A673 (cell line): ENCODE results near the gene APBA3. TPM values are rescaled to one million over a fixed set of nuclear protein-coding genes. Genes with fewer than 3 reads are reported as not detected.

Source experiments
- BruUV-seq: library from RNA; stranded (reverse); fragments of 400-500 nt; replicated peaks from 2 replicates; lab custom pipeline; 2021; lab: Mats Ljungman, UMichigan
- CTCF ChIA-PET: fragments of 300-600 bp; sonication (Branson Sonifier 250); formaldehyde crosslinking; loops from one replicate; lab custom pipeline; 2022; ENCODE audit warnings: antibody characterized with exemption; lab: Charles Lee
- POLR2A ChIA-PET: fragments of 300-600 bp; sonication (Branson Sonifier 250); formaldehyde crosslinking; loops from one replicate; lab custom pipeline; 2022; ENCODE audit warnings: antibody characterized with exemption; ENCODE audit not compliant: low non-redundant PET; lab: Charles Lee
- DNase-seq: peaks from one replicate; pipeline ENCODE4 v3.0.0-alpha.2; 2015; ENCODE audit warnings: low spot score
- H3K27ac ChIP-seq: fragments of 200-600 bp; sonication (generic); 2 replicates; pipeline ENCODE4 v1.5.1; 2016; ENCODE audit warnings: mixed run types, low read depth, mild to moderate bottlenecking, mixed read lengths, antibody characterized with exemption, low read length; ENCODE audit not compliant: poor library complexity, severe bottlenecking
- H3K27me3 ChIP-seq: fragments of 200-600 bp; sonication (generic); replicated peaks from 2 replicates; pipeline ENCODE4 v1.6.1; 2017; ENCODE audit warnings: mixed run types, low read depth, mild to moderate bottlenecking, mixed read lengths, antibody characterized with exemption, low read length; ENCODE audit not compliant: insufficient read depth, poor library complexity
- H3K36me3 ChIP-seq: fragments of 200-600 bp; sonication (generic); 2 replicates; pipeline ENCODE4 v1.6.1; 2016; ENCODE audit warnings: mixed run types, mild to moderate bottlenecking, mixed read lengths, antibody characterized with exemption, low read length; ENCODE audit not compliant: insufficient read depth, poor library complexity, severe bottlenecking
- H3K4me1 ChIP-seq: fragments of 200-600 bp; sonication (generic); 2 replicates; pipeline ENCODE4 v1.6.1; 2017; ENCODE audit warnings: mixed run types, mild to moderate bottlenecking, mixed read lengths, antibody characterized with exemption, low read length; ENCODE audit not compliant: insufficient read depth, poor library complexity, severe bottlenecking
- H3K4me3 ChIP-seq: fragments of 200-600 bp; sonication (generic); 2 replicates; pipeline ENCODE4 v1.5.1; 2016; ENCODE audit warnings: low read depth, mixed run types, mild to moderate bottlenecking, mixed read lengths, low read length; ENCODE audit not compliant: poor library complexity, severe bottlenecking
- H3K9me3 ChIP-seq: fragments of 200-600 bp; sonication (generic); 2 replicates; pipeline ENCODE4 v1.6.1; 2016; ENCODE audit warnings: mixed run types, low read depth, mild to moderate bottlenecking, mixed read lengths, antibody characterized with exemption, low read length; ENCODE audit not compliant: poor library complexity, severe bottlenecking
- EZH2 ChIP-seq: fragments of 200-600 bp; sonication (generic); IDR thresholded peaks from 2 replicates; pipeline ENCODE4 v1.6.1; 2017; ENCODE audit warnings: borderline replicate concordance, low read depth, mild to moderate bottlenecking, mixed read lengths, antibody characterized with exemption, low read length; ENCODE audit not compliant: poor library complexity, severe bottlenecking
- intact Hi-C: fragments of 100-400 bp; cut with micrococcal nuclease; formaldehyde crosslinking; loops from one replicate; pipeline ENCODE4 v1.10.0; 2022; ENCODE audit not compliant: unreplicated experiment
- total RNA-seq: library from RNA; stranded (reverse); gene quantifications from 2 replicates; pipeline ENCODE4 v1.2.3, GENCODE V29; 2021
- TF ChIP-seq, protein P1 (sequence below): fragments of 300-800, 200-600 bp; sonication (generic); conservative IDR thresholded peaks from 2 replicates; pipeline ENCODE4 v1.5.1; 2017; ENCODE audit warnings: low read depth, mild to moderate bottlenecking, antibody characterized with exemption, low read length, moderate library complexity, mixed read lengths

Gene APBA3
- total RNA-seq, 1 experiment from 2014 or later: 30.0 TPM

DNA sequence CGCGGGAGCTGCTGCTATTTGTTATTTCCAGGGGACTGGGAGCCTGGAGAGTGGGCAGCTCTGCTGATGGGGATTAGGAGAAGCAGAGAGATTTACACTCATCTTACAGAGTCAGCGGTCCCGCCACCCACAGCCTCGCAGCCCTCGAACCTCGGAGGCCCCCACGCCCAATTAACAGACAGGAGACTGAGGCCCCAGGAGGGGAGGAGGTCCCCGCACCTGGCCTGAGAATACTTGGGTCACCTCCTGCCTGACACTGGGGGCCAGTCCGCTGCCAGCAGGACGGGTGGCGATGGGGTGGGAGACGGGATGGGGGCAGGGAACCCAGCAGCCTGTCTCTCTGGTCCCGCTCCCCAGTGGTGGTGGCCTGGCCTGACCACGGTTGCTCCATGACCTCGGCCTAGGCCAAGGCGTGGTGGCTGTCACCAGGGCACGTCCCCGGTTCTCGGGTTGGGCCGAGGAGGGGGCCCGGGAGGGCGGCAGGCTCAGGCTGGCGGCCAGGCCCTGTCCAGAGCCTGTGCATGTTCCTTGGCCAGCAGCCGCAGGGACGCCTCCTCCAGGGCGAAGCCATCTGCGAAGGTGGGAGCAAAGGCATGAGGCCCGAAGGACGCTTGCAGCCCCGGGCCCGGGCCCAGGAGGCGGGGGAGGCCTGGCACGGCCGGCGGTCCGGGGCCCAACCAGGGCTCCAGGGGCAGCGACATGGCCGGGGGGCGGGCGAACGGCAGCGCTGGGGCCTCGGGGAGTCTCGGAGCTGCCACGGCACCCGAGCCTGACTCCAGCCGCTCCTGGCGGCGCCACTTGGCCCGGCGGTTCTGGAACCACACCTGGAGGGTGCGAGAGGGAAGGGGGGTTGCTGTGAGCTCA is 8.9 kb upstream of the APBA3 start:
- Histone ChIP-seq H3K4me1 (no peaks in the 10 kb centered on the region), H3K9me3 (no peaks in the 10 kb centered on the region), H3K36me3 (no peaks in the 10 kb centered on the region), H3K27me3 (no peaks in the 10 kb centered on the region), H3K27ac (no peak overlapping the region), H3K4me3 (no peak overlapping the region)
- POLR2A ChIA-PET: no interaction called here
- TF ChIP-seq EZH2: no peak
- TF ChIP-seq, protein P1, sequence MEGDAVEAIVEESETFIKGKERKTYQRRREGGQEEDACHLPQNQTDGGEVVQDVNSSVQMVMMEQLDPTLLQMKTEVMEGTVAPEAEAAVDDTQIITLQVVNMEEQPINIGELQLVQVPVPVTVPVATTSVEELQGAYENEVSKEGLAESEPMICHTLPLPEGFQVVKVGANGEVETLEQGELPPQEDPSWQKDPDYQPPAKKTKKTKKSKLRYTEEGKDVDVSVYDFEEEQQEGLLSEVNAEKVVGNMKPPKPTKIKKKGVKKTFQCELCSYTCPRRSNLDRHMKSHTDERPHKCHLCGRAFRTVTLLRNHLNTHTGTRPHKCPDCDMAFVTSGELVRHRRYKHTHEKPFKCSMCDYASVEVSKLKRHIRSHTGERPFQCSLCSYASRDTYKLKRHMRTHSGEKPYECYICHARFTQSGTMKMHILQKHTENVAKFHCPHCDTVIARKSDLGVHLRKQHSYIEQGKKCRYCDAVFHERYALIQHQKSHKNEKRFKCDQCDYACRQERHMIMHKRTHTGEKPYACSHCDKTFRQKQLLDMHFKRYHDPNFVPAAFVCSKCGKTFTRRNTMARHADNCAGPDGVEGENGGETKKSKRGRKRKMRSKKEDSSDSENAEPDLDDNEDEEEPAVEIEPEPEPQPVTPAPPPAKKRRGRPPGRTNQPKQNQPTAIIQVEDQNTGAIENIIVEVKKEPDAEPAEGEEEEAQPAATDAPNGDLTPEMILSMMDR: no peak
- no TSS peak for BruUV-seq
- no peak for DNase-seq
- CTCF ChIA-PET: no interaction called here
- intact Hi-C loops: no loop called here

DNA sequence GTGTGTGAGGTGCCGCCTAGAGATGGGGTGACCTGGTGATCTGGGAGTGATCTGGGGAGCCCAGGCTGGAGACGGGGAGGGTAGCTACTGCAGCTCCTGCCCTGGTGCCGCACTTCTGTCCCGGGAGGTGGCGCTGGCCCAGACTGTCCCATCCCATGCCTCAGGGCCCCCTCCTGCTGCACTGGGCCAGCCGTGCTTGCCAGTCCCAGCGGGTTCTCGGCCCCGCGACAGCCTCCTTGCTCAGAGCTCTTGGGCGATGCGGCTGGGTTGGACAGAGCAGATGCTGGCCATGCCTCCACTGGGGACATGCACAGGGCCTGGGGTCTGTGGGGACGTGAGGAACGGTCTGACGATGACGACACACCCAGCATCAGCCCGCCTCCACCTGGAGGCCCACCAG is 8.0 kb upstream of the APBA3 start:
- intact Hi-C loops: no loop called here
- H3K36me3 ChIP-seq: no peaks in the 10 kb centered on the region
- H3K4me1 ChIP-seq: no peaks in the 10 kb centered on the region
- no peaks in the 10 kb centered on the region for H3K9me3 ChIP-seq
- no peak overlapping the region for H3K4me3 ChIP-seq
- no peaks in the 10 kb centered on the region for H3K27me3 ChIP-seq
- DNase-seq: no peak
- ChIA-PET CTCF (no interaction called here), POLR2A (interaction anchor here (0.6 kb wide), 1 partner anchor 1841 kb away, joined by 5 read pairs; no protein-coding TSS in a partner anchor)
- H3K27ac ChIP-seq: no peak overlapping the region
- no peak for TF ChIP-seq EZH2
- TF ChIP-seq, protein P1: no peak
- BruUV-seq: no TSS peak

DNA sequence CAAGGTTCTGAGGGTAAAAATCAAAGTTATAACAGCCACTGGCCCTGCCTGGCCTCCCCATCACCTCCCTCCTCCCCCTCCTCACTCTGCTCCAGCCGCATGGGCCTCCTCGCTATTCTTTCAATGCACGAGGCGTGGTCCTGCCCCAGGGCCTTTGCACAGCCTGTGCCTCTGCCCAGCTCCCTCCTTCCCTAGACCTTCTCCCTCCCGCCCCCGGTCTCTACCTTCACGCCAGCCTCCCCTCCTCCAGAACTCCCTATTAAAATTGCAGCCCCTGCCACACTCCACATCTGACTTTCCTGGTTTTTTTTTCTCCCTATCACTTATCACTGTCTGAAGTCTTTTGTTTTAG is 7.2 kb upstream of the APBA3 start:
- no peaks in the 10 kb centered on the region for H3K27me3 ChIP-seq
- H3K27ac ChIP-seq: no peak overlapping the region
- no peak for DNase-seq
- intact Hi-C loops: no loop called here
- H3K4me3 ChIP-seq: no peak overlapping the region
- H3K9me3 ChIP-seq: no peaks in the 10 kb centered on the region
- no TSS peak for BruUV-seq
- POLR2A ChIA-PET: no interaction called here
- CTCF ChIA-PET: no interaction called here
- H3K36me3 ChIP-seq: no peaks in the 10 kb centered on the region
- TF ChIP-seq, protein P1: no peak
- TF ChIP-seq EZH2: no peak
- no peaks in the 10 kb centered on the region for H3K4me1 ChIP-seq
